Psoas muscle (tissue), 8 donors: ENCODE measurements around the gene FFAR1. TPM values are rescaled to one million over a fixed set of nuclear protein-coding genes. Genes with fewer than 3 reads are reported as not detected.

ENCODE experiments used
- ATAC-seq, 4 donors: fragments of 200-7000 bp; cut with Tn5 transposase; one replicate each; pipeline ENCODE4 v1.9.1; 2020; ENCODE audit warnings: moderate library complexity in 3 of 4, mild to moderate bottlenecking in 2 of 4
- DNase-seq, 2 donors: peaks; one replicate each; pipeline ENCODE4 v3.0.0-alpha.2; 2020
- H3K27ac ChIP-seq: fragments of 200-600 bp; one replicate; pipeline ENCODE4 v1.8.0; 2022
- H3K27me3 ChIP-seq, 3 donors: fragments of 200-600 bp in 1 of 3; one replicate each; pipeline versions ENCODE4 v1.6.1 to v1.8.0; 2013 to 2022; ENCODE audit warnings: low read length in 2 of 3, mild to moderate bottlenecking in 2 of 3, moderate library complexity in 1 of 3; ENCODE audit not compliant: insufficient read depth in 3 of 3
- H3K36me3 ChIP-seq, 2 donors: fragments of 200-600 bp in 1 of 2; one replicate each; pipeline versions ENCODE4 v1.6.1 to v1.8.0; 2013 to 2022; ENCODE audit warnings: low read depth in 1 of 2, mild to moderate bottlenecking in 1 of 2, moderate library complexity in 1 of 2; ENCODE audit not compliant: insufficient read depth in 1 of 2
- H3K4me1 ChIP-seq: fragments of 200-600 bp; one replicate; pipeline ENCODE4 v1.8.0; 2022
- H3K4me3 ChIP-seq: fragments of 200-600 bp; one replicate; pipeline ENCODE4 v1.8.0; 2022; ENCODE audit warnings: mild to moderate bottlenecking
- H3K9me3 ChIP-seq: fragments of 200-600 bp; one replicate; pipeline ENCODE4 v1.8.0; 2022
- CTCF ChIP-seq: fragments of 200-600 bp; IDR thresholded peaks from one replicate; pipeline ENCODE4 v1.8.0; 2022; ENCODE audit warnings: antibody characterized with exemption
- WGBS, 3 donors: extraction: QIAGEN DNeasy Blood & Tissue Kit; methylation state at CpG; one replicate each; pipeline versions ENCODE4 v1.1.6 to v1.1.7; 2013; 5-methylcytosine and 5-hydroxymethylcytosine counted together
- intact Hi-C, 2 donors: fragments of 100-400 bp; cut with DNase I; formaldehyde crosslinking; loops; one replicate each; pipeline versions ENCODE4 v1.11.0 to v1.14.2; 2022
- polyA plus RNA-seq, 3 donors: library from polyadenylated mRNA; stranded (reverse); fragments of 200-250 nt; gene quantifications; one replicate each; pipeline ENCODE4 v1.2.3, GENCODE V29; 2013
- total RNA-seq, 4 donors: library from RNA; stranded (reverse); fragmentation: NEBNext Ultra II Directional in 2 of 4; extraction: Animal tissue kit (Norgen Biotek cat#: 25700) in 2 of 4; gene quantifications; one replicate each; pipeline versions ENCODE4 v1.2.1 to v1.2.4, GENCODE V29; 2021 to 2023
- donor health status: healthy with polysubstance abuse.
- donor health status: DM: no; HTN: no; CAD: no; lungs with moderate emphysema.
- donor health status: Bipolar disorder and iron deficiency.
- donor health status: healthy.
- donor health status: DM: yes; HTN: yes; CAD: no.
- donor health status: DM: no; HTN: no; CAD: no.
- donor health status: DM: no; HTN: no; CAD: no.
- donor health status: DM: yes; HTN: yes; CAD: no.

Gene FFAR1
- total and polyA plus RNA-seq, 7 donors: not detected

DNA sequence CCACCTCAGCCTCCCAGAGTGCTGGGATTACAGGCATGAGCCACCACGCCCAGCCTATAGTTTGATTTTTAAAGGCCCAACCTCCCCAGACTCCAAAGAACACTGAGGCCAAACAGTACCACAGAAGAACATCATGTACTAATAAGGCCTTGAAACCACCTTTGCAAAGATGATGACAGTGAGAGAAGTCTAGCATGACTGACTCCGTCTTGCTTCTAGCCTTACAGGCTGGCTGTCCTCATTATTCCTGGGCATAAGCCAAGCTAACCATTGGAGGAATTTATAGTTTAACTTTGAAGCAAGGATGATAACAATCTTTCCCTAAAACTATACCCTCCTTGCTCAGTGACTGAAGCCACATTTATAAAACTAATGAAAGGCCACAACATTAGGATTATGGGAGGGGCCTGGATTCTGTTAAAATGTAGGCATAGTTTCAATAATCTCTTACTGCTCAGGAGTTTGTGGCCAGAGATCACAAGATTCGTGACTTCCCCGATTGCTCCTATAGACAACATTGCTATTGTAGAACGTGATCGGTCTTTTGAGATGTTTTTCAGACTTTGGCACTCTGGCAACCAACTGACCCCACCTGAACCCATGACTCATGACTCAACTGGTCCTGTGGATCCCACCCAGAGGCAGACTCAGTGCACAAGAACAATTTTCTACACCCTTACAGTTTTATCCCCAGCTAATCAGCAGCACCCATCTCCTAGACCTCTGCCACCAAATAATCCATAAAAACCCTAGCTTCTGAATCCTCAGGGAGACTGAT is 40.8 kb downstream of the FFAR1 start:
- Histone ChIP-seq H3K9me3 (no peaks in the 10 kb centered on the region), H3K27me3 (peaks cover 0 to 3% (median 0%) of the 10 kb centered on the region in 3 donors), H3K4me1 (no peaks in the 10 kb centered on the region), H3K36me3 (no peaks in the 10 kb centered on the region), H3K27ac (no peak overlapping the region), H3K4me3 (no peak overlapping the region)
- WGBS, 3 donors: 80 to 87% (median 86%) methylated on average over 6 of the region's 6 CpGs
- intact Hi-C loops: no loop called here
- ATAC-seq: no peak
- no peak for TF ChIP-seq CTCF
- no peak for DNase-seq

DNA sequence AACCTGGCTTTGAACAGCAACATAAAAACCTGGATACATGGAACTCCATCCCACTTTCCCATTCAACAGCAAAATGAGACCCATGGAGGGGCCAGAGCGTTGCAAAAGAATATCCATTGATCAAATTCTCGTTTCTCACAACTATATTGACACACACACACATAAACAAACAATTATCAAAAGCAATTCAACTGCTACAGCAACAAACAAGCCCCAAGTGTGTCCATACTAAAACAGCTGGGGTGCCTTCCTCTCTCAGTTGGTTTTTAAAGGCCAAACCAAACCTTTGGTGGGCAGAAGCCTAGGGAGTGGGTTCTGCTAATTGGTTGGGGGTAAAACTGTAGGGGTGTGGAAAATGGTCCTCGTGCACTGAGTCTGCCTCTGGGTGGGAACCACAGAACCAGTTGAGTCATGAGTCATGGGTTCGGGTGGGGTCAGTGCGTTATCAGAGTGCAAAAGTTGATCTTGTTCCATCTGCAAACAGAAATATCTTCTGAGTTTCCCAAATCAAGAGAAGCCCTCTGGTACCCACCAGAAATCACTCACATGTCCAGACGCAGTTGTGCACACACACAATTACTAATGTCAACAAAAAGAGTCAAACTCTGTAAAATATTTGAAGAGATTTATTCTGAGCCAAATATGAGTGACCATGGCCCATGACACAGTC is 41.6 kb downstream of the FFAR1 start:
- TF ChIP-seq CTCF: no peak
- peaks cover 0 to 3% (median 0%) of the 10 kb centered on the region in 3 donors for H3K27me3 ChIP-seq
- H3K4me3 ChIP-seq: no peak overlapping the region
- no peak overlapping the region for H3K27ac ChIP-seq
- no peaks in the 10 kb centered on the region for H3K36me3 ChIP-seq
- no peak for ATAC-seq
- H3K9me3 ChIP-seq: no peaks in the 10 kb centered on the region
- DNase-seq: no peak
- H3K4me1 ChIP-seq: no peaks in the 10 kb centered on the region
- WGBS, 3 donors: 65 to 78% (median 69%) methylated on average over 6 of the region's 6 CpGs
- intact Hi-C loops: no loop called here

DNA sequence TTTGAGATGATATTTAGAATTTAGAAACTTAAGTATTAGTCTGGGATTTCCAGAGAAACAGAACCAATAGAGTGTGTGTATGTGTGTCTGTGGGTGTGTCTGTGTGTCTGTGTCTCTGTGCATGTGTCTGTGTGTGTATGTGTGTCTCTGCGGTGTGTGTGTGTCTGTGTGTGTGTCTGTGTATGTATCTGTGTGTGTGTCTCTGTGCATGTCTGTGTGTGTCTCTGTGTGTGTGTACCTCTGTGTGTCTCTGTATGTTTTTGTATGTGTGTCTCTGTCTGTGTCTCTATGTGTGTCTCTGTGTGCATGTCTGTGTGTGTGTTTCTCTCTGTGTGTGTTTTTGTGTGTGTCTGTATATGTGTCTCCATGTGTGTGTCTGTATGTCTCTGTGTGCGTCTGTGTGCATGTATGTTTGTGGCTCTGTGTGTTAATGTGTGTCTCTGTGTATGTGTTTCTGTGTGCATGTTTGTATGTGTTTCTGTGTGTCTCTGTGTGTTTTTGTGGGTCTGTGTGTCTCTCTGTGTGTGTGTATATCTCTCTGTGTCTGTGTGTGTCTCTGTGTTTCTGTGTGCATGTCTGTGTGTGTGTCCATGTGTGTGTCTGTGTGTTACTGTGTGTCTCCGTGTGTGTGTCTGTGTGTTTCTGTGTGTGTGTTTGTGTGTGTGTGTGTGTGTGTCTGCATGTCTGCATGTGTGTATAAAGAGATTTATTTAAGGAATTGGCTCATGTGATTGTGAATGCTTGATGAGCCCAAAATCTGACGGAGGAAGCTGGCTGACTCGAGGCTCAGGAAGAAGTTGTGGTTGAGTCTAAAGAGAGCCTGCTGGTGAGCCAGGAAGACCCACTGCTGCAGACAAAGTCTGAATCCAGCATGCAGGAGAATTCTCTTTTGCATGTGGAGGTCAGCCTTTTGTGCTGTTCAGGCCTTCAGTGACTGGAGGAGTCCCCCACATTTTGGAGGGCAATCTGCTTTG is 45.3 kb downstream of the FFAR1 start:
- intact Hi-C loops: no loop called here
- H3K4me3 ChIP-seq: no peak overlapping the region
- H3K4me1 ChIP-seq: no peaks in the 10 kb centered on the region
- no peak for TF ChIP-seq CTCF
- no peaks in the 10 kb centered on the region for H3K9me3 ChIP-seq
- no peak for DNase-seq
- 72 to 81% (median 75%) methylated on average over 5 of the region's 5 CpGs for WGBS, 3 donors
- no peaks in the 10 kb centered on the region for H3K36me3 ChIP-seq
- H3K27ac ChIP-seq: no peak overlapping the region
- no peak for ATAC-seq
- H3K27me3 ChIP-seq: peaks cover 0 to 8% (median 2%) of the 10 kb centered on the region in 3 donors

- Histone ChIP-seq H3K27ac (no peak overlapping the region), H3K36me3 (no peaks in the 10 kb centered on the region), H3K4me3 (no peak overlapping the region), H3K27me3 (peaks cover 0 to 5% (median 2%) of the 10 kb centered on the region in 3 donors), H3K4me1 (no peaks in the 10 kb centered on the region), H3K9me3 (no peaks in the 10 kb centered on the region)
- no peak for DNase-seq
- 37 to 44% (median 43%) methylated on average over 19 of the region's 19 CpGs for WGBS, 3 donors
- no peak for ATAC-seq
- intact Hi-C loops: no loop called here
- TF ChIP-seq CTCF: no peak
Measured at GRCh38 chr19:35395382-35396199, 47.9 kb downstream of the FFAR1 start.
